K562 (cell line): ENCODE measurements around the gene CNNM4. TPM values are rescaled to one million over a fixed set of nuclear protein-coding genes. Genes with fewer than 3 reads are reported as not detected.

Experiments
- ATAC-seq: fragments of 200-7000 bp; cut with Tn5 transposase; 3 replicates; pipeline ENCODE4 v1.9.1; 2020; ENCODE audit warnings: moderate library complexity
- BruUV-seq: library from RNA; stranded (reverse); fragments of 400-500 nt; replicated peaks from 2 replicates; lab custom pipeline; 2021; lab: Mats Ljungman, UMichigan
- CTCF ChIA-PET: fragments of 300-600 bp; formaldehyde crosslinking; extraction: SDS; loops from one replicate; lab custom pipeline; 2021; ENCODE audit warnings: low intra/inter-chr PET ratio; lab: Yijun Ruan, JAX
- POLR2A ChIA-PET: fragments of 300-600, 350-650 bp; sonication (Branson Sonifier 250); formaldehyde crosslinking; extraction: SDS; loops from one replicate; lab custom pipeline; 2021; ENCODE audit warnings: antibody characterized with exemption, inconsistent platforms; lab: Yijun Ruan, JAX
- DNase-seq, 4 experiments: peaks; one replicate each; pipeline versions ENCODE4 v3.0.0 to v3.0.0-alpha.2; 2011 to 2018; ENCODE audit warnings: low spot score in 3 of 4, mixed read lengths in 3 of 4; ENCODE audit errors: extremely low read depth in 1 of 4
- FAIRE-seq: peaks from 2 replicates; lab custom pipeline; 2011; peaks lifted over from hg19 to GRCh38; lab: Jason Lieb, UNC
- H2AFZ ChIP-seq: 2 replicates; pipeline ENCODE4 v1.6.0; 2011; ENCODE audit warnings: low read depth, low read length, control low read depth, inconsistent platforms
- H3K27ac ChIP-seq: fragments of 200-600 bp; 3 replicates; pipeline ENCODE4 v1.8.0; 2011; ENCODE audit warnings: low read depth, mild to moderate bottlenecking, control low read depth, inconsistent platforms, low read length, moderate library complexity, mixed read lengths; ENCODE audit errors: extremely low read depth
- H3K27me3 ChIP-seq, 2 experiments: fragments of 300-600 bp in 1 of 2; 2 replicates in 1 of 2; 3 replicates in 1 of 2; pipeline versions ENCODE4 v1.6.0 to v1.8.0; 2011; ENCODE audit warnings: inconsistent platforms in 2 of 2, low read length in 2 of 2, mild to moderate bottlenecking in 1 of 2, mixed read lengths in 1 of 2, moderate library complexity in 1 of 2; ENCODE audit not compliant: control insufficient read depth in 2 of 2, insufficient read depth in 2 of 2
- H3K36me3 ChIP-seq: fragments of 300-600 bp; 3 replicates; pipeline ENCODE4 v1.8.0; 2011; ENCODE audit warnings: mild to moderate bottlenecking, low read length, inconsistent platforms; ENCODE audit not compliant: control insufficient read depth, insufficient read depth
- H3K4me1 ChIP-seq, 2 experiments: fragments of 200-600 bp in 1 of 2; replicated peaks in 1 of 2; 2 replicates in 1 of 2; 3 replicates in 1 of 2; pipeline versions ENCODE4 v1.5.1 to v1.8.0; 2011; ENCODE audit warnings: inconsistent platforms in 2 of 2, low read length in 2 of 2, mild to moderate bottlenecking in 1 of 2, mixed read lengths in 1 of 2, moderate library complexity in 1 of 2; ENCODE audit not compliant: control insufficient read depth in 2 of 2, insufficient read depth in 2 of 2
- H3K4me2 ChIP-seq: 2 replicates; pipeline ENCODE4 v1.6.1; 2011; ENCODE audit warnings: low read length, control low read depth, inconsistent platforms, mixed read lengths; ENCODE audit not compliant: insufficient read depth
- H3K4me3 ChIP-seq: fragments of 200-600 bp; sonication (generic), shearing (Covaris generic); 2 replicates; pipeline ENCODE4 v1.5.1; 2016; ENCODE audit warnings: control low read depth, inconsistent platforms
- H3K79me2 ChIP-seq: fragments of 200-600 bp; 3 replicates; pipeline ENCODE4 v1.8.0; 2011; ENCODE audit warnings: low read length, inconsistent platforms; ENCODE audit not compliant: control insufficient read depth, insufficient read depth
- H3K9ac ChIP-seq, 2 experiments: 2 replicates each; pipeline versions ENCODE4 v1.6.0 to v1.6.1; 2011; ENCODE audit warnings: low read depth in 2 of 2, low read length in 2 of 2, control low read depth in 1 of 2, inconsistent platforms in 1 of 2, mild to moderate bottlenecking in 1 of 2, mixed read lengths in 1 of 2; ENCODE audit not compliant: insufficient read depth in 1 of 2
- H3K9me1 ChIP-seq: one replicate; pipeline ENCODE4 v1.6.0; 2011; ENCODE audit warnings: inconsistent platforms, mild to moderate bottlenecking, low read length, moderate library complexity; ENCODE audit not compliant: control insufficient read depth, insufficient read depth
- H3K9me3 ChIP-seq: replicated peaks from 2 replicates; pipeline ENCODE4 v1.5.1; 2011; ENCODE audit warnings: low read depth, low read length, inconsistent platforms; ENCODE audit not compliant: control insufficient read depth, insufficient read depth
- H4K20me1 ChIP-seq: replicated peaks from 2 replicates; pipeline ENCODE4 v1.6.1; 2011; ENCODE audit warnings: low read length, inconsistent platforms, mixed read lengths; ENCODE audit not compliant: control insufficient read depth, insufficient read depth
- ATF2 ChIP-seq: sonication (generic); formaldehyde crosslinking; IDR thresholded peaks from 2 replicates; pipeline ENCODE4 v1.8.1; 2022; ENCODE audit warnings: missing genetic modification reagents
- FOSL1 ChIP-seq: fragments of 200-800 bp; sonication (Bioruptor generic); conservative IDR thresholded peaks from 2 replicates; pipeline ENCODE4 v1.6.1; 2016; ENCODE audit warnings: missing genetic modification characterization, missing compliant biosample characterization
- IRF2 ChIP-seq: sonication (generic); formaldehyde crosslinking; IDR thresholded peaks from 2 replicates; pipeline ENCODE4 v1.8.1; 2022; ENCODE audit warnings: mild to moderate bottlenecking, missing genetic modification reagents
- MYBL2 ChIP-seq, 2 experiments: fragments of 450-650 bp in 1 of 2; sonication (generic) in 1 of 2; formaldehyde crosslinking in 1 of 2; IDR thresholded peaks; 2 replicates each; pipeline versions ENCODE4 v1.6.1 to v1.8.1; 2017 to 2022; ENCODE audit warnings: borderline replicate concordance in 1 of 2, inconsistent platforms in 1 of 2, low read depth in 1 of 2, mild to moderate bottlenecking in 1 of 2, missing genetic modification reagents in 1 of 2, moderate library complexity in 1 of 2
- TSC22D4 ChIP-seq: fragments of 450-650 bp; IDR thresholded peaks from 2 replicates; pipeline ENCODE4 v1.6.1; 2016; ENCODE audit warnings: missing genetic modification characterization, missing biosample characterization, control low read depth
- ZNF445 ChIP-seq: fragments of 250-450 bp; sonication (Bioruptor Pico); IDR thresholded peaks from 2 replicates; pipeline ENCODE4 v1.4.0; 2020; ENCODE audit warnings: low read depth, mild to moderate bottlenecking, moderate library complexity
- WGBS: fragments of 100-300 bp; shearing (Covaris generic); methylation state at CpG from one replicate; pipeline ENCODE4 v1.1.6; 2016; ENCODE audit warnings: low coverage, mixed read lengths; ENCODE audit not compliant: insufficient coverage; ENCODE audit errors: missing lambda C conversion rate; 5-methylcytosine and 5-hydroxymethylcytosine counted together
- in situ Hi-C: fragments of 300-500 bp; cut with MboI; formaldehyde crosslinking; loops from 4 replicates; pipeline ENCODE4 v1.15.0; 2018; ENCODE audit warnings: inconsistent platforms, mixed read lengths
- intact Hi-C: fragments of 100-400 bp; cut with micrococcal nuclease; formaldehyde crosslinking; loops from 2 replicates; pipeline ENCODE4 v1.14.2; 2022
- polyA plus RNA-seq, 8 experiments: library from polyadenylated mRNA; depleted of rRNA in 4 of 8; stranded (reverse) in 5 of 8; unstranded in 3 of 8; fragments of >200 nt; fragmentation: Nextera tagmentation in 2 of 8; fragmentation: Illumina TruSeq in 1 of 8; extraction: Ambion mirVana in 2 of 8; extraction: Trizol in 1 of 8; gene quantifications; 2 replicates each; pipeline versions ENCODE4 v1.2.1 to v1.2.3, GENCODE V29; 2011 to 2014; ENCODE audit warnings: inconsistent platforms in 1 of 8, missing spikeins in 1 of 8
- total RNA-seq, 7 experiments: library from RNA; depleted of rRNA in 6 of 7; stranded (reverse); fragments of >200 nt in 6 of 7; fragmentation: Illumina TruSeq in 2 of 7; extraction: Trizol in 2 of 7; gene quantifications; 2 replicates each; pipeline versions ENCODE4 v1.2.1 to v1.2.3, GENCODE V29; 2011 to 2021; ENCODE audit warnings: low replicate concordance in 1 of 7
- TF ChIP-seq, protein P1 (sequence below): fragments of 250-450 bp; sonication (Bioruptor Pico); IDR thresholded peaks from 2 replicates; pipeline ENCODE4 v1.4.0; 2020

Gene CNNM4
- total and polyA plus RNA-seq, 9 of the 15 experiments (the other 6 are each of a cell fraction or from before 2014, with no cell fraction given) = 0.96 to 6.3 (median 2.8) TPM

GRCh38 chr2:96783388-96783787, 22.7 kb downstream of the CNNM4 start (continued):
- TF ChIP-seq ATF2 (no peak), ZNF445 (CRISPR knock-in tag) (no peak), IRF2 (CRISPR knock-in tag) (no peak), TSC22D4 (tag) (no peak), MYBL2 (IDR thresholded peaks at IDR 0.05; ENCODE audit: low read depth) (no peak), MYBL2 (CRISPR knock-in tag; IDR thresholded peaks at IDR 0.05; ENCODE audit: borderline replicate concordance) (no peak)

GRCh38 chr2:96787411-96787810, 26.7 kb downstream of the CNNM4 start:
- Histone ChIP-seq H3K4me2 (no peak overlapping the region), H3K4me3 (no peak overlapping the region), H3K9me1 (no peaks in the 10 kb centered on the region), H3K79me2 (no peaks in the 10 kb centered on the region), H2AFZ (no peak overlapping the region), H3K27ac (no peak overlapping the region), H3K4me1 (peaks cover 0 to 11% of the 10 kb centered on the region in 2 experiments; a peak in 3 of 5 replicates), H4K20me1 (no peaks in the 10 kb centered on the region), H3K9me3 (no peaks in the 10 kb centered on the region), H3K27me3 (no peaks in the 10 kb centered on the region), H3K9ac (no peak overlapping the region), H3K36me3 (no peaks in the 10 kb centered on the region)
- CTCF ChIA-PET = no interaction called here
- BruUV-seq = no TSS peak
- POLR2A ChIA-PET = interaction anchor here (0.8 to 1.1 kb wide), 3 partner anchors 8 to 50 kb away, joined by 3 read pairs; no protein-coding TSS in a partner anchor
- TF ChIP-seq FOSL1 = no peak
- TF ChIP-seq, protein P1, sequence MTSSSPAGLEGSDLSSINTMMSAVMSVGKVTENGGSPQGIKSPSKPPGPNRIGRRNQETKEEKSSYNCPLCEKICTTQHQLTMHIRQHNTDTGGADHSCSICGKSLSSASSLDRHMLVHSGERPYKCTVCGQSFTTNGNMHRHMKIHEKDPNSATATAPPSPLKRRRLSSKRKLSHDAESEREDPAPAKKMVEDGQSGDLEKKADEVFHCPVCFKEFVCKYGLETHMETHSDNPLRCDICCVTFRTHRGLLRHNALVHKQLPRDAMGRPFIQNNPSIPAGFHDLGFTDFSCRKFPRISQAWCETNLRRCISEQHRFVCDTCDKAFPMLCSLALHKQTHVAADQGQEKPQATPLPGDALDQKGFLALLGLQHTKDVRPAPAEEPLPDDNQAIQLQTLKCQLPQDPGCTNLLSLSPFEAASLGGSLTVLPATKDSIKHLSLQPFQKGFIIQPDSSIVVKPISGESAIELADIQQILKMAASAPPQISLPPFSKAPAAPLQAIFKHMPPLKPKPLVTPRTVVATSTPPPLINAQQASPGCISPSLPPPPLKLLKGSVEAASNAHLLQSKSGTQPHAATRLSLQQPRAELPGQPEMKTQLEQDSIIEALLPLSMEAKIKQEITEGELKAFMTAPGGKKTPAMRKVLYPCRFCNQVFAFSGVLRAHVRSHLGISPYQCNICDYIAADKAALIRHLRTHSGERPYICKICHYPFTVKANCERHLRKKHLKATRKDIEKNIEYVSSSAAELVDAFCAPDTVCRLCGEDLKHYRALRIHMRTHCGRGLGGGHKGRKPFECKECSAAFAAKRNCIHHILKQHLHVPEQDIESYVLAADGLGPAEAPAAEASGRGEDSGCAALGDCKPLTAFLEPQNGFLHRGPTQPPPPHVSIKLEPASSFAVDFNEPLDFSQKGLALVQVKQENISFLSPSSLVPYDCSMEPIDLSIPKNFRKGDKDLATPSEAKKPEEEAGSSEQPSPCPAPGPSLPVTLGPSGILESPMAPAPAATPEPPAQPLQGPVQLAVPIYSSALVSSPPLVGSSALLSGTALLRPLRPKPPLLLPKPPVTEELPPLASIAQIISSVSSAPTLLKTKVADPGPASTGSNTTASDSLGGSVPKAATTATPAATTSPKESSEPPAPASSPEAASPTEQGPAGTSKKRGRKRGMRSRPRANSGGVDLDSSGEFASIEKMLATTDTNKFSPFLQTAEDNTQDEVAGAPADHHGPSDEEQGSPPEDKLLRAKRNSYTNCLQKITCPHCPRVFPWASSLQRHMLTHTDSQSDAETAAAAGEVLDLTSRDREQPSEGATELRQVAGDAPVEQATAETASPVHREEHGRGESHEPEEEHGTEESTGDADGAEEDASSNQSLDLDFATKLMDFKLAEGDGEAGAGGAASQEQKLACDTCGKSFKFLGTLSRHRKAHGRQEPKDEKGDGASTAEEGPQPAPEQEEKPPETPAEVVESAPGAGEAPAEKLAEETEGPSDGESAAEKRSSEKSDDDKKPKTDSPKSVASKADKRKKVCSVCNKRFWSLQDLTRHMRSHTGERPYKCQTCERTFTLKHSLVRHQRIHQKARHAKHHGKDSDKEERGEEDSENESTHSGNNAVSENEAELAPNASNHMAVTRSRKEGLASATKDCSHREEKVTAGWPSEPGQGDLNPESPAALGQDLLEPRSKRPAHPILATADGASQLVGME = no peak
- DNase-seq (no peak), FAIRE-seq (peak; percentile 19), ATAC-seq (no peak)
- in situ Hi-C loops (no loop called here), intact Hi-C loops (no loop called here)
- 68% methylated on average over 3 of the region's 3 CpGs for WGBS
